HEK293 (cell line): ENCODE data around the gene PDHX.

Experiments
- CTCF ChIP-seq: fragments of 450-650 bp; formaldehyde crosslinking; IDR thresholded peaks from 2 replicates; pipeline ENCODE4 v1.5.1; 2016; ENCODE audit warnings: missing biosample characterization, missing genetic modification characterization
- MEIS1 ChIP-seq: sonication (generic); formaldehyde crosslinking; IDR thresholded peaks from 2 replicates; pipeline ENCODE4 v1.8.1; 2022; ENCODE audit warnings: missing genetic modification reagents, mild to moderate bottlenecking, borderline replicate concordance
- SP2 ChIP-seq: fragments of 450-650 bp; formaldehyde crosslinking; IDR thresholded peaks from 2 replicates; pipeline ENCODE4 v1.5.1; 2016; ENCODE audit warnings: missing biosample characterization, missing genetic modification characterization
- YY1 ChIP-seq: fragments of 450-650 bp; formaldehyde crosslinking; IDR thresholded peaks from 2 replicates; pipeline ENCODE4 v1.5.1; 2018; ENCODE audit warnings: missing biosample characterization, missing genetic modification characterization
- ZEB2 ChIP-seq: fragments of 450-650 bp; formaldehyde crosslinking; IDR thresholded peaks from 2 replicates; pipeline ENCODE4 v1.5.1; 2016; ENCODE audit warnings: missing biosample characterization, missing genetic modification characterization
- ZNF140 ChIP-seq: fragments of 450-650 bp; formaldehyde crosslinking; IDR thresholded peaks from 2 replicates; pipeline ENCODE4 v1.5.1; 2016; ENCODE audit warnings: missing biosample characterization, missing genetic modification characterization
- ZNF202 ChIP-seq: fragments of 450-650 bp; formaldehyde crosslinking; IDR thresholded peaks from 2 replicates; pipeline ENCODE4 v1.5.1; 2016; ENCODE audit warnings: missing biosample characterization, missing genetic modification characterization, borderline replicate concordance
- ZNF302 ChIP-seq: fragments of 450-650 bp; formaldehyde crosslinking; IDR thresholded peaks from 2 replicates; pipeline ENCODE4 v1.5.1; 2016; ENCODE audit warnings: missing biosample characterization, missing genetic modification characterization, low read depth
- ZNF366 ChIP-seq: fragments of 450-650 bp; formaldehyde crosslinking; conservative IDR thresholded peaks from 2 replicates; pipeline ENCODE4 v1.5.1; 2016; ENCODE audit warnings: missing biosample characterization, missing genetic modification characterization
- ZNF416 ChIP-seq: fragments of 450-650 bp; formaldehyde crosslinking; IDR thresholded peaks from 2 replicates; pipeline ENCODE4 v1.5.1; 2016; ENCODE audit warnings: missing biosample characterization, missing genetic modification characterization
- ZNF558 ChIP-seq: fragments of 450-650 bp; formaldehyde crosslinking; IDR thresholded peaks from 2 replicates; pipeline ENCODE4 v1.5.1; 2016; ENCODE audit warnings: missing biosample characterization, missing genetic modification characterization
- ZNF707 ChIP-seq: fragments of 450-650 bp; formaldehyde crosslinking; IDR thresholded peaks from 2 replicates; pipeline ENCODE4 v1.5.1; 2016; ENCODE audit warnings: missing biosample characterization, missing genetic modification characterization
- ZSCAN18 ChIP-seq: fragments of 450-650 bp; formaldehyde crosslinking; IDR thresholded peaks from 2 replicates; pipeline ENCODE4 v1.5.1; 2016; ENCODE audit warnings: missing biosample characterization, missing genetic modification characterization
- TF ChIP-seq, protein P1 (sequence below): fragments of 450-650 bp; formaldehyde crosslinking; IDR thresholded peaks from 2 replicates; pipeline ENCODE4 v1.5.1; 2016; ENCODE audit warnings: missing biosample characterization, missing genetic modification characterization, low read depth

DNA sequence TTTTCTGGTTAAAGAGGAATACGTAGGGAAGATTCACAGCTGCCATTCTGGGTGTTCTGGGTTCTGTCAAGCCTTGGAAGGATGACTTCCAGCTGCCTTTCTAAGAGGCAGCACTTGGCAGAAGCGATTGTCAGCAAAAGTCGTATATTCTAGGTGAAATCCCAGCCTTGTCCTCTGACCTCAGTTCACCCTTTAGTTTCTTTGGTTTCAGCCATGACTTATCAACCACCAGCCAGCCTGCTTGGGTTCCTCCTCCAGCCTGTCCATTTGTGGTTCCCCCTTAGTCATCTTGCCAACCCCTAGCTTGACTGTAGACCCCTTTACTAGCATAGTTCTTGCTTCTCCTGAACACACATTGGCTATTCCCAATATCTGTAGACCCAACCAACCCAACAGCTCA is 120.2 kb downstream of the PDHX start:
- no peak for TF ChIP-seq CTCF (tag by site-specific recombination)
- no peak for TF ChIP-seq ZEB2 (tag by site-specific recombination)
- TF ChIP-seq SP2 (tag by site-specific recombination), result no peak
- TF ChIP-seq ZNF202 (tag by site-specific recombination), result no peak
- TF ChIP-seq ZNF416 (tag by site-specific recombination), result no peak
- TF ChIP-seq ZNF140 (tag by site-specific recombination), result no peak
- no peak for TF ChIP-seq ZNF558 (tag by site-specific recombination)
- TF ChIP-seq ZNF707 (tag by site-specific recombination), result no peak
- TF ChIP-seq YY1, result no peak
- no peak for TF ChIP-seq ZNF366 (tag by site-specific recombination)
- TF ChIP-seq ZSCAN18, result no peak
- no peak for TF ChIP-seq ZNF302 (tag by site-specific recombination)
- TF ChIP-seq, protein P1, sequence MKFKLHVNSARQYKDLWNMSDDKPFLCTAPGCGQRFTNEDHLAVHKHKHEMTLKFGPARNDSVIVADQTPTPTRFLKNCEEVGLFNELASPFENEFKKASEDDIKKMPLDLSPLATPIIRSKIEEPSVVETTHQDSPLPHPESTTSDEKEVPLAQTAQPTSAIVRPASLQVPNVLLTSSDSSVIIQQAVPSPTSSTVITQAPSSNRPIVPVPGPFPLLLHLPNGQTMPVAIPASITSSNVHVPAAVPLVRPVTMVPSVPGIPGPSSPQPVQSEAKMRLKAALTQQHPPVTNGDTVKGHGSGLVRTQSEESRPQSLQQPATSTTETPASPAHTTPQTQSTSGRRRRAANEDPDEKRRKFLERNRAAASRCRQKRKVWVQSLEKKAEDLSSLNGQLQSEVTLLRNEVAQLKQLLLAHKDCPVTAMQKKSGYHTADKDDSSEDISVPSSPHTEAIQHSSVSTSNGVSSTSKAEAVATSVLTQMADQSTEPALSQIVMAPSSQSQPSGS, result no peak
- no peak for TF ChIP-seq MEIS1 (CRISPR knock-in tag)
